Dendritic cell treated with granulocyte-macrophage colony-stimulating factor and Interleukin-4, amounts not matched to agents 40 ng/mL and 50 ng/mL, for 4 days (primary cell): Measurements from ENCODE around the gene PCNX4.
"Not testable (repeated sequence)": the region's sequence is repeated elsewhere in the genome, so short reads cannot be mapped to it uniquely, and the experiment has no call there.

Source experiments
- H3K27ac Mint-ChIP-seq: one replicate; pipeline ENCODE4 v1.8.0; 2022; ENCODE audit warnings: mild to moderate bottlenecking, mixed read lengths
- H3K27me3 Mint-ChIP-seq: one replicate; pipeline ENCODE4 v1.8.0; 2022; ENCODE audit warnings: mild to moderate bottlenecking, mixed read lengths
- H3K36me3 Mint-ChIP-seq: one replicate; pipeline ENCODE4 v1.8.0; 2022; ENCODE audit warnings: low read depth, mixed read lengths
- H3K4me1 Mint-ChIP-seq: one replicate; pipeline ENCODE4 v1.8.0; 2022; ENCODE audit warnings: low read depth, mixed read lengths
- H3K4me3 Mint-ChIP-seq: one replicate; pipeline ENCODE4 v1.8.0; 2022; ENCODE audit warnings: mild to moderate bottlenecking, moderate library complexity, mixed read lengths
- H3K9me3 Mint-ChIP-seq: one replicate; pipeline ENCODE4 v1.8.0; 2022; ENCODE audit warnings: mixed read lengths
- intact Hi-C: fragments of 100-400 bp; cut with micrococcal nuclease; formaldehyde crosslinking; loops from one replicate; pipeline ENCODE4 v1.15.0; 2022

Gene PCNX4

DNA sequence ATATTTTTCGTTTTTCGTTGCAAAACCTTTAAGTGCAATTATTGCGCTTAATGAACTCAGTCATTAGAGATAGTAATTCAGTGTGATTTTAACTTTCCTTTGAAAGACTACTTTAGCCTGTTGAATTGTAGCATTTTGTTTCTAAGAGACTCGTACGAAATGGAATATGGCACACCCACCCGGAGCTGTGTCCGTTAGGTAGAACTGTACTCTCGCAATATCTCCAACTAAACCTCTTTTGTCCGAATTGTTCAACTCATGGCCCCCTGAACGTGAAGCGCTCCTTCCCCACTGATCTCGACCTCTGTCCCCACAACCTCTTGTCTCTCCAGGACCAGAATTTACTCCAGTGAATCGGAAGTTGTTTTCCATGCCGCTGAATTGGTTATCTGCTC, 800 bp downstream of the PCNX4 start:
- intact Hi-C loops, result loop anchor here (2.0 to 10.0 kb wide), 2 partner anchors 64 to 498 kb away; no protein-coding TSS in a partner anchor
- peaks cover 32% of the 10 kb centered on the region for H3K4me1 Mint-ChIP-seq
- H3K36me3 Mint-ChIP-seq, result peaks cover 19% of the 10 kb centered on the region
- H3K9me3 Mint-ChIP-seq, result no peaks in the 10 kb centered on the region
- peak overlapping the region; percentile 90 for H3K4me3 Mint-ChIP-seq
- peak overlapping the region; percentile 86 for H3K27ac Mint-ChIP-seq
- H3K27me3 Mint-ChIP-seq, result no peaks in the 10 kb centered on the region

DNA sequence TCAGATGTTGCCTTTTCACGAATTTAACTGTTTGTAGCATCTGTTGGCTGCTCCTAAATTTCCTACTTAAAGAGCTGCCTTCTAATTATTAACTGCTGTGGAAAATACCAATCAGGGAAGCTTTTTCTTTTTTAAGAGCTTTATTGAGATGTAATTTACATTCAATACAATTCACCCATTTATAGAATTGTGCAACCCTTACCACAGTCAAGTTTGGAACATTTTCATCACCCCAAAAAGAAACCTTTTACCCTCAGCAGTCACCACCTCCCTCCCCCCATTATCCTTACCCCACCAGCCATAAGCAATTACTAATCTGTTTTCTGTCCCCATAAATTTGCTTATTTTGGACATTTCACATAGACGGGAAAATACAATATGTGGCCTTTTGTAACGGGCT, 1.4 kb downstream of the PCNX4 start:
- H3K27me3 Mint-ChIP-seq, result no peaks in the 10 kb centered on the region
- intact Hi-C loops, result loop anchor here (2.0 to 10.0 kb wide), 2 partner anchors 64 to 498 kb away; no protein-coding TSS in a partner anchor
- H3K4me3 Mint-ChIP-seq, result peak overlapping the region; percentile 90
- H3K27ac Mint-ChIP-seq, result peak overlapping the region; percentile 86
- H3K36me3 Mint-ChIP-seq, result peaks cover 24% of the 10 kb centered on the region
- H3K9me3 Mint-ChIP-seq, result no peaks in the 10 kb centered on the region
- peaks cover 32% of the 10 kb centered on the region for H3K4me1 Mint-ChIP-seq

DNA sequence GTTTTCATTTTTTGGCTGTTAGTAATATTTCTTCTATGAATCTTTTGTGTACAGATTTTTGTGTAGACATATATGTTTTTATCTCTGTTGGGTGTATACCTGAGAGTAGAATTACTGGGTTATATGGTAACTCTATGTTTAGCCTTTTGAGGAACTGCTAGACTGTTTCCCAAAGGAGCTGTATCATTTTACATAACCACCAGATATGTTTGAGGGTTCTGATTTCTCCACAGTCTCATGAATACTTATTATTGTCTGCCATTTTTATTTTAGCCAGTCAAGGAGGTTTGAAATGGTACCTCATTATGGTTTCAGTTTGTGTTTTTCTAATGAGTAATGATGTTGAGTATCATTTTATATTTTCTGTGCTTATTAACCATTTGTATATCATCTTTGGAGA, 1.9 kb downstream of the PCNX4 start:
- no peaks in the 10 kb centered on the region for H3K27me3 Mint-ChIP-seq
- peaks cover 32% of the 10 kb centered on the region for H3K4me1 Mint-ChIP-seq
- intact Hi-C loops, result loop anchor here (2.0 to 10.0 kb wide), 2 partner anchors 63 to 499 kb away; no protein-coding TSS in a partner anchor
- H3K36me3 Mint-ChIP-seq, result peaks cover 29% of the 10 kb centered on the region
- peak overlapping the region; percentile 86 for H3K27ac Mint-ChIP-seq
- H3K9me3 Mint-ChIP-seq, result no peaks in the 10 kb centered on the region
- H3K4me3 Mint-ChIP-seq, result peak overlapping the region; percentile 90

DNA sequence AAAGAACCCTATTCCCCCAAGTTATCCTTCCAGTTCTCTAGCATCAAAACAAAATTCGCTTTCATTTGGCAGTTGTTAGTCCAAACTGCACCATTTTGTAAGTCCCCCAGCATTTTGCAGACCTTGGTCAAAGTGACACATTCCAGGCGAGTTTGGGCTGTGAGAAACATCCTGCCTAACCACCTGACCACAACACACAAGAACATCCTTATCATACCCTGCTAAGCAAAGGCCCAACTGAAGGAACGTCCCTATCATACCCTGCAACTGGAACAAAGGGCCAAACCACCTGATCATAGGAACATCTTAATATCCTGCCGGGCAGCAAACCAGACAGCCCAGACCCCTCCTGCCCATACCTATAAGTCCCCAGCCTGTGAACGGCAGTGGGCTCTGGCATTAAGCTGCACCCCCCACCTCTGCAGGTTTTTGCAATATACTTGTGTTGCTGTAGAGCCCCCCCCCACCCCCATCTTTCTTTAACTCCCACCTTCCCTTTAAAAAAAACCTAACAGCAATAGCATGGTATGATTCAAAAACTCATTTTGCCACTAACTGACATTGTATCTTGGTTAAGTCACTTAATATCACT, 2.7 kb downstream of the PCNX4 start:
- intact Hi-C loops, result loop anchor here (10.0 kb wide), 1 partner anchor 500 kb away; no protein-coding TSS in a partner anchor
- Mint-ChIP-seq H3K36me3 (peaks cover 32% of the 10 kb centered on the region), H3K4me3 (no peak overlapping the region), H3K27ac (no peak overlapping the region), H3K9me3 (no peaks in the 10 kb centered on the region), H3K4me1 (peaks cover 32% of the 10 kb centered on the region), H3K27me3 (no peaks in the 10 kb centered on the region)

DNA sequence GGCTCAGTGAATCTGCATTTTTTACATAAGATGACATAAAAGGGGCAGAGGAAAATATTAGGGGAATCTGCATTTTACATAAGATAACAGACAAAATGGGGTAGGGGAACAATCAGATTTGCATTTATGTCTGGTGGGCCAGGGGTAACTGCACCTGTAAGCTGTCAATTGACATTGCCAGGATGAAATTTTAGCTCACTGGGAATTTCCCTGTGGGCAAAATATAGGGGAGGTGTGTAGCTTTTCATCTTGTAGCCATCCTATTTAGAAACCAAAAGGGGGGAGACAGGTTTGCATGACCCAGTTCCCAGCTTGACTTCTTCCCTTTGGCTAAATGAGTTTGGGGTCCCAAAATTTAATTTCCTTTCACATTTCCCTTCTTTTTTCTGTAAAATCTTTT, 3.5 kb downstream of the PCNX4 start:
- H3K4me3 Mint-ChIP-seq, result no peak overlapping the region

DNA sequence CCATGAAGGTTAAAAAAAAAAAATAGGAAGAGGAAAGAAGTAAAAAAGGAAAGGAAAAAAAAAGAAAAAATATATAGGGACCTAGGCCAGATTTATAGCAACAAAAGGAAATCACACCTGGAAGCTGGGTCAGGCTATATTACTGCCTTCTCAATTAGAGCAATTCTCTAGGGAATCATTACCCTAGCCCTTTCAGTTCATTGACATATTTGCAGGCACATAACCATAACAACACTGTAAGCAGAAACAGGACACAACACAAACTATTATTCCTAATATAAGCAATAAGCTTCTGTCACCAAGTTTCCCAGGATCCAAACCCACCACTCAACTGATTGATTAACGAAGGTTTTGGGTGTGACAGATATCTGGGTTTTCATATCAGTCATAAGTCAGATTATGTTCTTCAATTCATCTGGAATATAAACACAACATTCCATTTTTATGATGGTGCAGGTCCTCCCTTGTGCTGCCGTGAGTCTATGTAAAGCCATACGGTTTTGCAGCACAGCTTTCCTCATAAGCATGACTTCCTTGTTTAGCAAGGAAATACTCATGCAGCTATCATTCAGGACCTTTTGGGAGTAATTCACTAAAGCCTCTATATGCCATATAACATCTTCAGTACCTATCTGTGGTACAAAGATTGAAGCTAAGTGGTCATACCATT, 4.2 kb downstream of the PCNX4 start:
- Mint-ChIP-seq H3K4me3 (no peak overlapping the region), H3K9me3 (no peaks in the 10 kb centered on the region), H3K4me1 (peaks cover 36% of the 10 kb centered on the region), H3K27me3 (no peaks in the 10 kb centered on the region), H3K27ac (no peak overlapping the region), H3K36me3 (peaks cover 38% of the 10 kb centered on the region)
- intact Hi-C loops, result loop anchor here (10.0 kb wide), 1 partner anchor 501 kb away; no protein-coding TSS in a partner anchor

More for the DNA sequence above, 3.5 kb downstream of the PCNX4 start:
- Mint-ChIP-seq H3K27me3 (no peaks in the 10 kb centered on the region), H3K4me1 (peaks cover 32% of the 10 kb centered on the region), H3K27ac (no peak overlapping the region), H3K9me3 (no peaks in the 10 kb centered on the region), H3K36me3 (peaks cover 38% of the 10 kb centered on the region)
- intact Hi-C loops, result loop anchor here (10.0 kb wide), 1 partner anchor 500 kb away; no protein-coding TSS in a partner anchor

DNA sequence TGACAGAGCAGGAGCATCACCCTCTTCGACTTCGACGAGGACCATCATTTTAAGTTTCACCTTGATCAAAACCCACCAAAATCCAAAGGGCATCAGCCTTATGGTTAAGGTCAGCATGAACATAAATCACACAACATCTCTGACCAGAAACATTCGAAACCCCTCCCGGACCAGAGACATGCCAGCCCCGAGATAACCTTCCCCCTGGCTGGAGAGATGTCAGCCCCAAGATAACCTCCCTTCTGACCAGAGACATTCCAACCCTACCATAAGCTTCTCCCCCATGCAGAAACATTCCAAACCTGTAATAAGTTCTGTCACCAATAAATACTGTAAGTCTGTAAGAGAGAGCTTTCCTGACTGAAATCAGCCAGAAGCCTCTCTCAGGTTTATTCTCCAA, 6.3 kb downstream of the PCNX4 start:
- Mint-ChIP-seq H3K4me1 (peaks cover 39% of the 10 kb centered on the region), H3K27me3 (no peaks in the 10 kb centered on the region), H3K4me3 (no peak overlapping the region), H3K36me3 (peaks cover 27% of the 10 kb centered on the region), H3K27ac (no peak overlapping the region), H3K9me3 (no peaks in the 10 kb centered on the region)
- intact Hi-C loops, result loop anchor here (10.0 kb wide), 1 partner anchor 503 kb away; no protein-coding TSS in a partner anchor

DNA sequence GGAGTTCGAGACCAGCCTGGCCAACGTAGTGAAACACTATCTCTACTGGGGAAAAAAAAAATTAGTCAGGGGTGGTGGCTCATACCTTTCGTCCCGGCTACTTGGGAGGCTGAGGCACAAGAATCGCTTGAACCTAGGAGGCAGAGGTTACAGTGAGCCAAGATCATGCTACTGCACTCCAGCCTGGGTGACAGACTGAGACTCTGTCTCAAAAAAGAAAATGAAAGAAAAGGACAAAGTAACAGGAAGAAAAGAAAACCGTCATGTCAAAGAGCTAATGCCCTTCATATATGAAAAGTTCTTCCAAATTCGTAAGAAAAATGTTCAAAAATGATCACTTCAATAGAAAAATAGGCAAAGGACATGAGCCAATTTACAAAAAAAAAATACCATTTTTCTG, 8.1 kb downstream of the PCNX4 start:
- peaks cover 30% of the 10 kb centered on the region for H3K4me1 Mint-ChIP-seq
- H3K27me3 Mint-ChIP-seq, H3K27ac Mint-ChIP-seq, H3K9me3 Mint-ChIP-seq, H3K4me3 Mint-ChIP-seq: not testable (repeated sequence)
- H3K36me3 Mint-ChIP-seq, result peaks cover 20% of the 10 kb centered on the region
- intact Hi-C loops, result loop anchor here (10.0 kb wide), 1 partner anchor 505 kb away; no protein-coding TSS in a partner anchor

DNA sequence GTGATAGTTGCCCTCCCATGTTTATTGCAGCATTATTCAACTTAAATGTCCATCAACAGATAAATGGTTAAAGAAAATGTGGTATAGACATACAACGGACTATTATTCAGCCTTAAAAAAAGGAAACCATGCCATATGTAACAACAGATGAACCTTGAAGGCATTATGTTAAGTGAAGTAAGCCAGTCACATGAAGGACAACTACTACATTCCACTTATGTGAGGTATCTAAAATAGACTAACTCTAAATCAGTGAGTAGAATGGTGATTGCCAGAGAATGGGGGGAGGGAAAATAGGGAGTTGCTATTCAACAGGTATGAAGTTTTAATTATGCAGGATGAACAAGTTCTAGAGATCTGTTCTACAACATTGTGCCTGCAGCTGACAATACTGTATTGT, 10.1 kb downstream of the PCNX4 start:
- Mint-ChIP-seq H3K27me3 (no peaks in the 10 kb centered on the region), H3K4me3 (no peak overlapping the region), H3K27ac (no peak overlapping the region), H3K36me3 (peaks cover 20% of the 10 kb centered on the region), H3K4me1 (peaks cover 31% of the 10 kb centered on the region), H3K9me3 (no peaks in the 10 kb centered on the region)
- intact Hi-C loops, result no loop called here

DNA sequence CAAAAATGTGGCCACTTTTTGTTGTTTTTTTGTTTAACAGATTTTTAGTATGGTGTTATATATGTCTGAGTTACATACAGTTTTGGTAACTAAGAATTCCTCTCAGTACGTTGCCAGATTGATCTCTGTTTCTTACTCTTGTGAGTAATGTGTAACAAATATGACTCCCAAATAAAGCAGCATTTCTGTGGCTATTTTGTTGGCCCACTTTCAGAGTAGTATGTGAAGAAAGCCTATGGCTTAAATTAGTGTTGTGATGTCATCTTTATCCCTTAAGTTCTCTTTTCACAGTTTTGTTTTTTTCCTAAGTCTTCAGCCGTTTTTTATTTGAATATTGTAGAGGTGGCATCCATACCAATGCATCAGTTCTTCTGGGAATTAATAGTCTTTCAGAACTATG, 10.7 kb downstream of the PCNX4 start:
- H3K27ac Mint-ChIP-seq, result no peak overlapping the region
- H3K4me1 Mint-ChIP-seq, result peaks cover 31% of the 10 kb centered on the region

DNA sequence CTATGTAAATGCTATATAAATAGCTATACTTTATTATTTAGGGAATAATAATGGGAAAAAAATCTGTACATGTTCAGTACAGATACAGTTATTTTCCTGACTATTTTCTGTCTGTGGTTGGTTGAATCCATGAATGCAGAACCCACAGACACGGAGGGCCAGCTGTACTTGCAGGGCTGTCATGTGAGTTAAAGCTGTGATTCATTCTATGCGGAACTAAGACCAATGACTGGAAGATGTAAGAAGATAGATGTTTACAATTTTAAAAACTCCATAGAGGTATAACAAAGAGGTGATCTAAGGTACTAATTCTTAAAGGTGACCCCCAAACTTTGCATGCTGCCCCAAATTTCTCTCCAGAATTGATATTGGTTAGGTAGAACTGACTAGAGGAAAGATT, 14.6 kb downstream of the PCNX4 start:
- Mint-ChIP-seq H3K36me3 (peaks cover 32% of the 10 kb centered on the region), H3K27me3 (no peaks in the 10 kb centered on the region), H3K27ac (peak overlapping the region; percentile 78), H3K4me1 (peaks cover 25% of the 10 kb centered on the region), H3K9me3 (no peaks in the 10 kb centered on the region), H3K4me3 (no peak overlapping the region)
- intact Hi-C loops, result no loop called here

More for the DNA sequence above, 10.7 kb downstream of the PCNX4 start:
- Mint-ChIP-seq H3K4me3 (no peak overlapping the region), H3K9me3 (no peaks in the 10 kb centered on the region), H3K27me3 (no peaks in the 10 kb centered on the region), H3K36me3 (peaks cover 20% of the 10 kb centered on the region)
- intact Hi-C loops, result no loop called here

DNA sequence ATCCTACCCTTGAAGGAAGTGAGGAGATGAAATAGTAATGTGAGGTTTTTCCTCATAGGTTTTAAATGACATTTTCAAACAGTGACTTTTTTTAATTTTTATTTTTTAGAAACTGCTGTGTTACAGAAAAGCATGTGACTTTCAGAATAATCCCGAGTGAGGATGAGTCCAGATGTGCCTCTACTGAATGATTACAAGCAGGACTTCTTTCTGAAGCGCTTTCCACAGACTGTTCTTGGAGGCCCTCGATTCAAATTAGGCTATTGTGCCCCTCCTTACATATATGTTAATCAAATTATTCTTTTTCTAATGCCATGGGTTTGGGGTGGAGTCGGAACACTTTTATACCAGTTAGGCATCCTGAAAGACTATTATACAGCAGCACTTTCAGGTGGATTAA, 15.8 kb downstream of the PCNX4 start:
- Mint-ChIP-seq H3K4me1 (peaks cover 20% of the 10 kb centered on the region), H3K27ac (no peak overlapping the region)
- intact Hi-C loops, result no loop called here

DNA sequence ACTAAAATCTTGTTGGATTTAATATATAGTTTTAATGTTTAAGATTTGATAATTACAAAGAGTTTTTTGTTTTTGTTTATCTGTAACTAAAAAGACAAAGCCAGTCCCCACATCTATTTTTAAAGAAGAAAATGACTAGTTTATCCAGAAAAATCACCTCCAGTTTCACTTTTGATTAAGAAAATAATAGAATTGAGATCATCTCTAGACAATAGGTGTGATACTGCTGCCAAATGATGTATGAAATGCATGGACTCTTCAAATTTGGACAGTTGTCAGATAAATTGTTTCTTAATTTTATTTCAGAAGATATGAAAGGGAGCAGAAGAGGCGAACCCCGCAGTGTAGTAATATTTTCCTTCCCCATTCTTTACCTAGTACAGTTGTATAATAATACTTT, 20.0 kb downstream of the PCNX4 start:
- intact Hi-C loops, result no loop called here
- Mint-ChIP-seq H3K4me1 (peaks cover 11% of the 10 kb centered on the region), H3K36me3 (peaks cover 55% of the 10 kb centered on the region), H3K27ac (no peak overlapping the region), H3K9me3 (no peaks in the 10 kb centered on the region), H3K27me3 (no peaks in the 10 kb centered on the region), H3K4me3 (no peak overlapping the region)

More for the DNA sequence above, 15.8 kb downstream of the PCNX4 start:
- Mint-ChIP-seq H3K27me3 (no peaks in the 10 kb centered on the region), H3K36me3 (peaks cover 32% of the 10 kb centered on the region), H3K4me3 (no peak overlapping the region), H3K9me3 (no peaks in the 10 kb centered on the region)

DNA sequence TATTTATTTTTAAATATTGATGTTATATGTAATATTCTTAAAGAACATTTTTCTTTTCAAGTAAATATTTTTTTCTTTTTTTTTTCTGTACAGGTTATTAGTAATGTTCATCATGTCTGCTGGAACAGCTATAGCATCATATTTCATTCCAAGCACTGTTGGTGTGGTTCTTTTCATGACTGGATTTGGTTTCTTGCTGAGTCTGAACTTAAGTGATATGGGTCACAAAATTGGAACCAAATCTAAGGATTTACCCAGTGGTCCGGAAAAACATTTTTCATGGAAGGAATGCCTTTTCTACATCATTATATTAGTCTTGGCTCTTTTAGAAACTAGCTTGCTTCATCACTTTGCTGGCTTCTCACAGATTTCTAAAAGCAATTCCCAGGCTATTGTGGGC, 23.2 kb downstream of the PCNX4 start:
- Mint-ChIP-seq H3K27ac (no peak overlapping the region), H3K9me3 (no peaks in the 10 kb centered on the region), H3K27me3 (no peaks in the 10 kb centered on the region), H3K36me3 (peaks cover 51% of the 10 kb centered on the region), H3K4me3 (no peak overlapping the region), H3K4me1 (peaks cover 11% of the 10 kb centered on the region)
- intact Hi-C loops, result loop anchor here (5.0 kb wide), 2 partner anchors 33 to 37 kb away; no protein-coding TSS in a partner anchor
